ENCODE measurements around the gene SARDH.

DNA sequence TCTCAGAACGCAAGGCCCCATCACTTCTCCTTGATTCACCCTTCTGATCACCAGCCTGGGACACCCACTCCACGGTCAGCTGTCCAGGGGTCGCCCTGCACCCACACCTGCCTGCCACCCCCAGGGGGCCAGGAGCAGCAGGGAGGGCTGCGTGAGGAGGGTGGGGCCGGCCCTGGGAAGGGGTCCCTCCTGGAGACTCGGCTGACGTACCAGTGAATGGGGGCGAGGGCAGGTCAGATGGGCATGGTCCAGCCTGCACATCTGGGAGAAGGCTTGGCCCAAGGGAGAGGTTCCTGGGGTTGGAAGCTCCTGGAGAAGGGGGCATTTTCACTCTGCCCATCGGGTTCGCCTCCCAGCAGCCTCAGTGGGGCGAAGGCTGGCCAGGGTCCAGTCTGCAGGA lies 21.8 kb upstream of the SARDH start:
- TF ChIP-seq, protein P1, sequence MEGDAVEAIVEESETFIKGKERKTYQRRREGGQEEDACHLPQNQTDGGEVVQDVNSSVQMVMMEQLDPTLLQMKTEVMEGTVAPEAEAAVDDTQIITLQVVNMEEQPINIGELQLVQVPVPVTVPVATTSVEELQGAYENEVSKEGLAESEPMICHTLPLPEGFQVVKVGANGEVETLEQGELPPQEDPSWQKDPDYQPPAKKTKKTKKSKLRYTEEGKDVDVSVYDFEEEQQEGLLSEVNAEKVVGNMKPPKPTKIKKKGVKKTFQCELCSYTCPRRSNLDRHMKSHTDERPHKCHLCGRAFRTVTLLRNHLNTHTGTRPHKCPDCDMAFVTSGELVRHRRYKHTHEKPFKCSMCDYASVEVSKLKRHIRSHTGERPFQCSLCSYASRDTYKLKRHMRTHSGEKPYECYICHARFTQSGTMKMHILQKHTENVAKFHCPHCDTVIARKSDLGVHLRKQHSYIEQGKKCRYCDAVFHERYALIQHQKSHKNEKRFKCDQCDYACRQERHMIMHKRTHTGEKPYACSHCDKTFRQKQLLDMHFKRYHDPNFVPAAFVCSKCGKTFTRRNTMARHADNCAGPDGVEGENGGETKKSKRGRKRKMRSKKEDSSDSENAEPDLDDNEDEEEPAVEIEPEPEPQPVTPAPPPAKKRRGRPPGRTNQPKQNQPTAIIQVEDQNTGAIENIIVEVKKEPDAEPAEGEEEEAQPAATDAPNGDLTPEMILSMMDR (IDR thresholded peaks at IDR 0.05 in 8 of 11, conservative IDR thresholded peaks at IDR 0.05 in 3 of 11), result no peak
- TF ChIP-seq POLR2A (IDR thresholded peaks at IDR 0.05), result no peak

Measured in spleen (tissue), 7 donors.